Ramos (cell line): ENCODE results near the gene DMRTB1.

ENCODE experiments used
- in situ Hi-C: fragments of 300-500 bp; cut with MboI; formaldehyde crosslinking; loops from one replicate; pipeline ENCODE4 v1.14.3; 2022; ENCODE audit warnings: low sequenced_read_pairs; ENCODE audit not compliant: unreplicated experiment

The DMRTB1 gene

DNA sequence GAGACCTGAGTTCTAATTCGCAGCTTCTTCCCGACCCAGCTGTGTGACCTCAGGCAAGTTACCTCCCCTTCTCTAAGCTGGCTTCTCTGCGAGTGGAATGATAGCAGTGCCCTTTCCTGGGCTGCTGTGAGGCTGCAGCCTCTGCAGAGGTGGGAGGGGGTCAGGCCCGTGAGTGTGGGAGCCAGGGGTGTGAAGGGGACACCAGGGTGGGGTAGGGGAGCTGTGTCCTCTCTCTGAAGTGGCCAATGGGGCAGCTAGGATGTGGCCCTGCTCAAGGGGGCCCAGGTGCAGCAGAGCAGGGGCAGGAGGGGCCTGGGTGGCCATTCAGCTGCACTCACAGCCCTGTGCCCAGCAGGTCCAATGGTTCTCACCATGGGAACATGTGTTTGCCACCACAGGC, 24.5 kb downstream of the DMRTB1 start:
- in situ Hi-C loops = loop anchor here (25.0 kb wide), 1 partner anchor 479 kb away; no protein-coding TSS in a partner anchor

GRCh38 chr1:53484705-53485477, 25.7 kb downstream of the DMRTB1 start:
- in situ Hi-C loops = loop anchor here (25.0 kb wide), 1 partner anchor 477 kb away; no protein-coding TSS in a partner anchor

DNA sequence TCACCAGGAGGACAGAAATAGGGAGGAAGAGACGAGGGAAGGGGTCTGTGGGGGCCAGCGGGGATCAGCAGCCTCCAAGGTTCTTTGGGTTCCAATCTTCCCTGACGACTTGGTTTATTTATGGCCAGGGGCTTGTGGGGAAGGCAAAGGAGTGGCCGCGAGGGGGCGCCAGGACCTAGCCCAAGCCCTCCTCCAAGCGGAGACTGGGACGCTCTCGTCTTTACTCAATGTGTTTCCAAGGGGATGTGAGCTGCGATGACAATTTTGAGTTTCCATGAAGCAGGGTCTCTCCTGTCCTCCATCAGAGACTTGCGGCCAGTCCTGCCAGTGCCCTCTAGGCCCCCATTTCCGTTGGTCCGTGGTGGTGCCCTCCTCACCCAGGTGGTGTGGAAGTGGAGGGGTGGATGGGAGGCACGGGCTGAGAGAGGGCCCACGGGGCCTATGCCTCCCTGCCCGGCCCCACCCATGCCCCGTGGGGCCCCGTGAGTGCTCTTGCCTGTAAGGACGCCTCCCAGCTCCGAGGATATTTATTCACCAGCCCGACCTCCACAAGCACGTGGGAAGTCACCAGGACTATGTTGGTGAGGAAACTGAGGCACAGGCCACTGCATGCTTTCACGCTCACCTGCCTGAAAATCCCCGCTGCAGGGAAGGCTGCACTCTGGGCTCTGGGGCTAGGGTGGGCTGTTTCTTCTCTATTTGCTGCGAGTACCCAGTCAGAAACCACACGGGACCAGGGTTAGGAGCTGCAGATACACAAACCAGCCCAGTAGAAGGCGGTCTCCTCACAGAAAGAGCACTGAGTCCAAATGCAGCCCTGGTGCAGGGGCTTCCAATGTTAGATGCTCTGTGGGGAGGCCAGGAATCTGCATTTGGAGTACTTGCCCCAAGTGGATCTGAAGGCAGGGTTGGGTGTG, 26.5 kb downstream of the DMRTB1 start:
- in situ Hi-C loops = loop anchor here (25.0 kb wide), 1 partner anchor 477 kb away; no protein-coding TSS in a partner anchor

- in situ Hi-C loops = loop anchor here (25.0 kb wide), 1 partner anchor 476 kb away; no protein-coding TSS in a partner anchor
Observed at GRCh38 chr1:53486395-53487026, 27.3 kb downstream of the DMRTB1 start.

GRCh38 chr1:53490351-53490750, 31.2 kb downstream of the DMRTB1 start:
- in situ Hi-C loops = loop anchor here (25.0 kb wide), 1 partner anchor 472 kb away; no protein-coding TSS in a partner anchor

- in situ Hi-C loops = loop anchor here (25.0 kb wide), 1 partner anchor 467 kb away; no protein-coding TSS in a partner anchor
Observed at GRCh38 chr1:53495633-53496345, 36.6 kb downstream of the DMRTB1 start.

- in situ Hi-C loops = loop anchor here (25.0 kb wide), 1 partner anchor 464 kb away; no protein-coding TSS in a partner anchor
Observed at GRCh38 chr1:53498555-53499131, 39.4 kb downstream of the DMRTB1 start.

DNA sequence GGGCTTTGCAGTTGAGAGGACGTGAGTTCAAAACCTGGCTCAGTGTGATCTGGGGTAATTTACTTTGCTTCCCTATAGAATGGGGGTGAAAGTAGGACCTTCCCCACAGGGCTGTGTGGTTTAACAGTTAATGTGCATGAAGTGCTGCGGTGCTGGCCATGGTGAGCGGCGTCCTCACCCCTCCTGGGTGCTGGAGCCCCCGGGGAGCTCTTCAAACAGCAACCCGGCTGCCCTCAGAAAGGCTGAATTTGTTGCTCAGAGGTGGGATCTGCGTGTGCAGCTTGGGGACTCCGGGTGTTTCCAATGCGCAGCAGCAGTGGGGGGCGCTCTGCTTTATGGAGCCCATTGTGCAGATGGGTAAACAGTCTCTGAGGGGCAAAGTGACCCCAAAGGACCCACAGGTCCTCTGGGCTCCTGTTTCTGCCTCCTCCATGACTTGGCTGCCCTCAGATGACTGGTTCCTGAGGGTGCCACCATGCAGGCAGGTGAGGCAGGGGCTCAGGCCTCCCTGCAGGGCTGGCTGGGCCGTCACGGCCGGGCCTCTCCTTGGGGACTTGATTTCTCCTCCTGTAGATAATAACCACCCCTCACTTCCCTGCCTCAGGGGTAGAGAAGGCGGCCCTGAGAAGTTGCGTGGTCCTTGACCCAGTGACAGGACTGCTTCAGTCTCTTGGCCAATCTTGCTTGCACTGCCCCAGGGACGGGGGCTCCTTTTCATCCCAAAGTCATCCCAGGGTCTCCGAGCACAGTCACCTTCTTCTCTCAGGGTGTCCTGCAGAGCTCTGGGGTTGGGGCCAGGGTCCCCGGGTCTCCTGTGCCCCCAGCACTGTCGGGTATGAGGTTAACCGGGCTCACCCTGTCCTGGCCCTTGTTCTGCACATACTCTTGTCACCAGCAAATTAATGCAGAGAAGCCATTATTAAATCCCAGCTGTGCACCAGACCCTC, 40.3 kb downstream of the DMRTB1 start:
- in situ Hi-C loops = loop anchor here (25.0 kb wide), 1 partner anchor 463 kb away; no protein-coding TSS in a partner anchor

DNA sequence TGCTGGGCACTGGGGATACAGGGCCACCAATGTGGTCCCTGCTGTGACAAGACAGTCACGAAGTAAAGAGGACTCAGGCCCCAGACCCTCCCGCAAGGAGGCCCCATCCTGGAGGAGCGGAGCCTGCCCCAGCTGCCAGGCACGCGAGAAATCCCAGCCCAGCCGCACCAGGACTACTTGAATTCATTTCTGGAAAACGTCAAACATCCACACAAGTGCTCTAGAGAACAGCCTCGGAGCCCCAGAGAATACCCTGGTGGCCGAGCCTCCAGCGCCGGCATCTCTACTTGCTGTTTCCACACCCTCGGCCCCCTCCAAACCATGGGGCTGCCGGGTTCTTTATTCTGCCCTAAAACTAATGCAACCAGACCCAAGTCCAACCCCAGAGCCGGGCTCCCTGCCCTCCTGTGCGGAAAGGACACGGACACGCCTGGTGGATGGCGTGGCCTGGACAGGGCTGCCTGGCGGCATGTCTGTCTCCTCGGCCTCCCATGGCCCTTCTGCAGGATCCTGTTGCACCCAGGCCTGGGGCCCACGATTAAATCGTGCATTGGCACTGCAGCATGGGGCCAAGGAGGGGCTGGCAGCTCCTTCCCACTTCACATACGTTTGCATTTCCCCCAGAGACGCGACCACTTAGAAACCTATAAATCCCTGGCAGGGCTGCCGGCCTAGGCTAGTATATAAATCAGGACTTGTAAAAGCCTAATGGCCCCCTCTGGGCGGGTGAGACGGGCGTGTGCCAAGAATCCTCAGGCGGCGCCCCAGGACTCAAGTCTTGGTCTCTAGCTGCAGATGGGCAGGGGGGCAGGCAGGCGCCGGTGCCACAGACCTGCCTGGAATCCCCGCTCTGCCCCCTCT, 41.2 kb downstream of the DMRTB1 start:
- in situ Hi-C loops = no loop called here

GRCh38 chr1:53501065-53502005, 42.1 kb downstream of the DMRTB1 start:
- in situ Hi-C loops = no loop called here

- in situ Hi-C loops = no loop called here
Observed at GRCh38 chr1:53502641-53503432, 43.6 kb downstream of the DMRTB1 start.

- in situ Hi-C loops = no loop called here
Observed at GRCh38 chr1:53503433-53504217, 44.4 kb downstream of the DMRTB1 start.

GRCh38 chr1:53504901-53505300, 45.7 kb downstream of the DMRTB1 start:
- in situ Hi-C loops = no loop called here

- in situ Hi-C loops = no loop called here
Observed at GRCh38 chr1:53505401-53505800, 46.2 kb downstream of the DMRTB1 start.

- in situ Hi-C loops = no loop called here
Observed at GRCh38 chr1:53505891-53506290, 46.7 kb downstream of the DMRTB1 start.
